ENCODE measurements around the gene BCL2.

DNA sequence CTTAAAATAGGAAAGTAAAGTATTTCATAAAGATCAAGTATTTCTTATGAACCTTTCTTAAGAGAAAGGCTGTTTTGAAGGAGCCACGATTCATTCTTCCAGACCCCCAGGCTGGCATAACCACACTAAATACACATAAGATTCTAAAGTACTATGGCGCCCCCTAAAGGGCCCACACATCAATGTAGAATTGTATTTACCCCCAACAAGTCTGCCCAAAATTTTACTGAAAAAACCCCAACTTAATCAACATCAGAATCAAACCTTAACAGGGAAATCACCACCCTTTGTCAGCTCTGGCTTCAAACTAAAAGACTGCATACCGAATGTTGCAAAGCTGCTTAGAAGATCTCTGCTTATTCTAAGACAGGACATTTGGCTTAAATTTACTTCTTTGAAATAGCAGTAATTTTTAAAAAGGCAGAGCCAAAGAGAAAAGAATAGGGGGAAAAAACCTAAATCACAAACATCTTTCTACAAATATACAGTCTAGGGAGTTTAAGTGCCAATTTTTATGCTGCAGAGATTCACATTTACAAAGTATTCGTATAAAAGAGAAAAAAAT, 20.4 kb upstream of the BCL2 start:
- no peak for TF ChIP-seq EZH2phosphoT487 (IDR thresholded peaks at IDR 0.05; ENCODE audit: low read depth)
- TF ChIP-seq, protein P1, sequence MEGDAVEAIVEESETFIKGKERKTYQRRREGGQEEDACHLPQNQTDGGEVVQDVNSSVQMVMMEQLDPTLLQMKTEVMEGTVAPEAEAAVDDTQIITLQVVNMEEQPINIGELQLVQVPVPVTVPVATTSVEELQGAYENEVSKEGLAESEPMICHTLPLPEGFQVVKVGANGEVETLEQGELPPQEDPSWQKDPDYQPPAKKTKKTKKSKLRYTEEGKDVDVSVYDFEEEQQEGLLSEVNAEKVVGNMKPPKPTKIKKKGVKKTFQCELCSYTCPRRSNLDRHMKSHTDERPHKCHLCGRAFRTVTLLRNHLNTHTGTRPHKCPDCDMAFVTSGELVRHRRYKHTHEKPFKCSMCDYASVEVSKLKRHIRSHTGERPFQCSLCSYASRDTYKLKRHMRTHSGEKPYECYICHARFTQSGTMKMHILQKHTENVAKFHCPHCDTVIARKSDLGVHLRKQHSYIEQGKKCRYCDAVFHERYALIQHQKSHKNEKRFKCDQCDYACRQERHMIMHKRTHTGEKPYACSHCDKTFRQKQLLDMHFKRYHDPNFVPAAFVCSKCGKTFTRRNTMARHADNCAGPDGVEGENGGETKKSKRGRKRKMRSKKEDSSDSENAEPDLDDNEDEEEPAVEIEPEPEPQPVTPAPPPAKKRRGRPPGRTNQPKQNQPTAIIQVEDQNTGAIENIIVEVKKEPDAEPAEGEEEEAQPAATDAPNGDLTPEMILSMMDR (IDR thresholded peaks at IDR 0.05; ENCODE audit: low read depth, low read length) = peak; percentile 99
